Stimulated activated CD8-positive, alpha-beta memory T cell treated with anti-CD3 and anti-CD28 coated beads, Interleukin-12 subunit alpha, Interleukin-12 subunit beta, amount 100 ng/mL, for 24 hours (primary cell): ENCODE measurements around the gene PTER.

Source experiments
- DNase-seq: peaks from one replicate; pipeline ENCODE4 v3.0.0-alpha.2; 2020; ENCODE audit errors: extremely low read depth

The PTER gene

DNA sequence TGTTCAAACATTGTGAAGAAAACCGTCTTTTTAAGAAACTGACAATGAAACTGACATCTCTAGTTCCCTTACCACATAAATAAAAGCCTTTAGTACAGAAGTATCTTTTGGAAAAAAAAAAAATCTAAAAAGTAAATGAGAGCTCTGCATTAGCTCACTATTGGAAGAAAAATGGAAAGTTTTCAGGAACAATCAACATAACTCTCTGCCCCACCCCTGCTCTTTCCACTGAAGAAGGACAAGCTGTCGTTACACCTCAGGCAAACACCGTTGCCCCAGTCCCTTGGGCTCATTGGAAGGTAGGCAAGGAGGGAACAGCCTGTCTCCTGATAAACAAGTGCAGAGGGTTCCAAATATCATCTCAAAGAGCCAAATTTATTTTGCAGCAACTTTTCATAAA is 107.3 kb downstream of the PTER start:
- no peak for DNase-seq

- DNase-seq, result no peak
Observed at GRCh38 chr10:16544591-16544990, 107.8 kb downstream of the PTER start.

DNA sequence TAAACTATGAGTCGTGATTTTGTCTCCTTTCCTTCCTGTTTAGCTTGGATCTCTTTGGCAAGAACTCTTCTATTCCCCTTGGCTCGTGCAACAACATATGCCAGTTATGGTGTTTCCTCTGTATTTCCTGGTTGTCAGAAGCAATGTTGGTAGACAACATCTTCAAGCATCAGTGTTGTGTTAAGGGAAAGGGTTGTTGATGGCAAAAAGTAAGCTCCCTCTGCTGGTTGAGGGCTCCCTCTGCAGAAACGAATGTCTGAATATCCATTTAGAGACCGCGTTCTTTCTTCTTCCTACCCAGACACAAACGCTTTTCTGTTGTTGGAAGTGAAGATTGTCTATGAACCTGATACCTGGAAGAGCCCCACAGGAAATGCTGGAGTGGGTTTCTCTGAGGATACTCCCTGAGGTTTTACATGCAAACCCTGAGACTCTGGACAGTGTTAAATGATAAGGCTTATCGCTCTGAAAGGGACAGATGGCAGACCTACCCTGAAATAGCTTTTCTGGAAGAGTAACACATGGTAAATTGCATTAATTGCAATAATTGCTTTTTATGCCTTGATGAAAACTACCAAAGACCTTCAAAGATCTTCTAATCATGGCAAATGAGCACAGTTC is 108.4 kb downstream of the PTER start:
- no peak for DNase-seq

DNA sequence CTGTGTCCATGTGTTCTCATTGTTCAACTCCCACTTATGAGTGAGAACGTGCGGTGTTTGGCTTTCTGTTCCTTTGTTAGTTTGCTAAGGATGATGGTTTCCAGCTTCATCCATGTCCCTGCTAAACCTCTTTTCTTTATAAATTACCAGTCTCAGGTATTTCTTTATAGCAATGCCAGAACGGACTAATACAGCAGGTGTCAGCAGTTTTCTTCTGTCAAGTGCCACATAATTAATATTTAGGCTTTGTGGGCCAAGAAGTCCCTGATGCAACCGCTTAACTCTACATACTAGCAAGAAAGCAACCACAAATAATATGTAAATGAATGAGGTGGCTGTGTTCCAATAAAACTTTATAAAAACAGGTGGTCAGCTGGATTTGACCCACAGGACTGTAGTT is 111.2 kb downstream of the PTER start:
- DNase-seq, result no peak

DNA sequence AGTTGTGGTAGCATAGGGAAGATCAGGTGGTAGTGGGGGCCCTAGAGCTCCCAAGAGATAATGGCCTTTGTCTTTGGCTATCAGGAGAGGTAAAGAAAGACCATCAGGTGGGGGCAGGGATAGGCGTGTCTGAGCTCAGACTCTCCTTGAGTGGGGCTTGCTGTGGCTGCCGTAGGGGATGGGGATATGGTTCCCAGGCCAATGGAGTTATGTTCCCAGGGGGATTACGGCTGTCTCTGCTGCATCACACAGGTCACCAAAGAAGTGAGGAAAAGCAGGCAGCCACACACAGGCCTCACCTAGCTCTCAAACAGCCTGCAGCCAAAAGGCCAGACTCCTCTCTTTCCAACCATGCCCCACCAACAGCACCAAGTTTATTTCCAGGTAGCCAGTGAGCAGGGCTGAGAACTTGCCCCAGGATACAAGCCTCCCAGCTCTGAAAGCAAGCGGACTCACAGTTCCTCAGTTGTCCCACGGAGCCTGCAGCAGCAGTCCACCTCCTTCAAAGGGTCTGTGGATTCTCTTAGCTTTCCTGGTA is 122.5 kb downstream of the PTER start:
- DNase-seq, result no peak

DNA sequence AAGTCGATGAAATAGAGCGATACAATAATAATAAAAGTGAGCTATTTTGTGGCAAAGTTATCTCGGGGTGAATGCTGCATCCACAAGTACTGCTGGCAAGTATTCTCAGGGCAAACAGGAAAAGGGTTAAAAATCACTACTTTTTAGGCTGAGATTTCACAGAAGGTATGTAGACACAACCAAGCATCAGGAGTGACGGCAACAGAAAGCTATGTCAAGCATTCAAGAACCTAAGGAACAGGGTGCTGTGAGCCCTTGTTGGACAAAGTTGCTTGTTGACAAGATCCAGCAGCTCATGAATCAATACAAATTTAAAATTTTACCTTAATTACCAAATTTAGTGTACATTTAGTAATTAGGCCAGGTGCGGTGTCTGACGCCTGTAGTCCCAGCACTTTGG is 126.1 kb downstream of the PTER start:
- no peak for DNase-seq
